ENCODE data around the gene AGTR1. TPM values are rescaled to one million over a fixed set of nuclear protein-coding genes. Genes with fewer than 3 reads are reported as not detected.
"Not testable (repeated sequence)": the region's sequence is repeated elsewhere in the genome, so short reads cannot be mapped to it uniquely, and the experiment has no call there.

Gene AGTR1
- total and polyA plus RNA-seq, 2 donors, result 8.1 to 24.8 TPM

- Histone ChIP-seq H3K4me3 (ENCODE audit: low read depth, low read length) (no peak overlapping the region), H3K4me1 (ENCODE audit: insufficient read depth) (no peaks in the 10 kb centered on the region), H3K36me3 (ENCODE audit: insufficient read depth) (no peaks in the 10 kb centered on the region), H3K27ac (ENCODE audit: low read depth) (no peak overlapping the region)
- DNase-seq (ENCODE audit: extremely low spot score), result no peak
- 84% methylated on average over 12 of the region's 12 CpGs for WGBS
Measured at GRCh38 chr3:148757238-148758215, 59.8 kb downstream of the AGTR1 start.

GRCh38 chr3:148758303-148758884, 60.7 kb downstream of the AGTR1 start:
- WGBS, result 48% methylated on average over 3 of the region's 3 CpGs
- Histone ChIP-seq H3K4me3 (ENCODE audit: low read depth, low read length) (no peak overlapping the region), H3K36me3 (ENCODE audit: insufficient read depth) (no peaks in the 10 kb centered on the region), H3K27ac (ENCODE audit: low read depth) (no peak overlapping the region), H3K4me1 (ENCODE audit: insufficient read depth) (no peaks in the 10 kb centered on the region)
- DNase-seq (ENCODE audit: extremely low spot score), result no peak

GRCh38 chr3:148759430-148759829, 61.7 kb downstream of the AGTR1 start:
- no peak for DNase-seq (ENCODE audit: extremely low spot score)
- Histone ChIP-seq H3K4me3 (ENCODE audit: low read depth, low read length) (no peak overlapping the region), H3K36me3 (ENCODE audit: insufficient read depth) (no peaks in the 10 kb centered on the region), H3K4me1 (ENCODE audit: insufficient read depth) (no peaks in the 10 kb centered on the region), H3K27ac (ENCODE audit: low read depth) (no peak overlapping the region)
- WGBS, result 24% methylated on average over 4 of the region's 4 CpGs

GRCh38 chr3:148763156-148763680, 65.5 kb downstream of the AGTR1 start:
- Histone ChIP-seq H3K4me1 (ENCODE audit: insufficient read depth) (no peaks in the 10 kb centered on the region), H3K4me3 (ENCODE audit: low read depth, low read length) (no peak overlapping the region), H3K36me3 (ENCODE audit: insufficient read depth) (no peaks in the 10 kb centered on the region), H3K27ac (ENCODE audit: low read depth) (no peak overlapping the region)
- no peak for DNase-seq (ENCODE audit: extremely low spot score)
- 49% methylated on average over 3 of the region's 3 CpGs for WGBS

- DNase-seq (ENCODE audit: extremely low spot score), result peak; percentile 53
- WGBS, result 39% methylated on average over 1 of the region's 1 CpG
- Histone ChIP-seq H3K4me3 (ENCODE audit: low read depth, low read length) (no peak overlapping the region), H3K27ac (ENCODE audit: low read depth) (no peak overlapping the region), H3K4me1 (ENCODE audit: insufficient read depth) (no peaks in the 10 kb centered on the region), H3K36me3 (ENCODE audit: insufficient read depth) (no peaks in the 10 kb centered on the region)
Measured at GRCh38 chr3:148763986-148764935, 66.6 kb downstream of the AGTR1 start.

- 28% methylated on average over 2 of the region's 2 CpGs for WGBS
- no peak for DNase-seq (ENCODE audit: extremely low spot score)
- Histone ChIP-seq H3K36me3 (ENCODE audit: insufficient read depth) (no peaks in the 10 kb centered on the region), H3K4me1 (ENCODE audit: insufficient read depth) (no peaks in the 10 kb centered on the region), H3K4me3 (ENCODE audit: low read depth, low read length) (no peak overlapping the region), H3K27ac (ENCODE audit: low read depth) (no peak overlapping the region)
Measured at GRCh38 chr3:148772361-148772760, 74.7 kb downstream of the AGTR1 start.

GRCh38 chr3:148772835-148773234, 75.1 kb downstream of the AGTR1 start:
- no peak overlapping the region for H3K27ac ChIP-seq (ENCODE audit: low read depth)
- no peaks in the 10 kb centered on the region for H3K4me1 ChIP-seq (ENCODE audit: insufficient read depth)
- no peak overlapping the region for H3K4me3 ChIP-seq (ENCODE audit: low read depth, low read length)
- no peak for DNase-seq (ENCODE audit: extremely low spot score)
- no peaks in the 10 kb centered on the region for H3K36me3 ChIP-seq (ENCODE audit: insufficient read depth)

- Histone ChIP-seq H3K36me3 (ENCODE audit: insufficient read depth) (no peaks in the 10 kb centered on the region), H3K4me3 (ENCODE audit: low read depth, low read length) (no peak overlapping the region), H3K4me1 (ENCODE audit: insufficient read depth) (no peaks in the 10 kb centered on the region), H3K27ac (ENCODE audit: low read depth) (no peak overlapping the region)
- 80% methylated on average over 2 of the region's 2 CpGs for WGBS
- DNase-seq (ENCODE audit: extremely low spot score), result no peak
Measured at GRCh38 chr3:148773805-148774204, 76.1 kb downstream of the AGTR1 start.

GRCh38 chr3:148778926-148779325, 81.2 kb downstream of the AGTR1 start:
- no peaks in the 10 kb centered on the region for H3K36me3 ChIP-seq (ENCODE audit: insufficient read depth)
- no peak overlapping the region for H3K27ac ChIP-seq (ENCODE audit: low read depth)
- H3K4me3 ChIP-seq (ENCODE audit: low read depth, low read length), result no peak overlapping the region
- 96% methylated on average over 3 of the region's 3 CpGs for WGBS
- no peak for DNase-seq (ENCODE audit: extremely low spot score)
- H3K4me1 ChIP-seq (ENCODE audit: insufficient read depth), result no peaks in the 10 kb centered on the region

GRCh38 chr3:148785026-148785425, 87.3 kb downstream of the AGTR1 start:
- not testable (repeated sequence) for H3K27ac ChIP-seq (ENCODE audit: low read depth); H3K4me3 ChIP-seq (ENCODE audit: low read depth, low read length); DNase-seq (ENCODE audit: extremely low spot score); H3K36me3 ChIP-seq (ENCODE audit: insufficient read depth); H3K4me1 ChIP-seq (ENCODE audit: insufficient read depth)
- 87% methylated on average over 6 of the region's 6 CpGs for WGBS

- H3K27ac ChIP-seq (ENCODE audit: low read depth); H3K4me3 ChIP-seq (ENCODE audit: low read depth, low read length); DNase-seq (ENCODE audit: extremely low spot score); H3K4me1 ChIP-seq (ENCODE audit: insufficient read depth); H3K36me3 ChIP-seq (ENCODE audit: insufficient read depth): not testable (repeated sequence)
- 92% methylated on average over 9 of the region's 9 CpGs for WGBS
Measured at GRCh38 chr3:148786159-148786558, 88.5 kb downstream of the AGTR1 start.

GRCh38 chr3:148789146-148789545, 91.4 kb downstream of the AGTR1 start:
- Histone ChIP-seq H3K27ac (ENCODE audit: low read depth) (no peak overlapping the region), H3K4me1 (ENCODE audit: insufficient read depth) (no peaks in the 10 kb centered on the region), H3K4me3 (ENCODE audit: low read depth, low read length) (no peak overlapping the region), H3K36me3 (ENCODE audit: insufficient read depth) (no peaks in the 10 kb centered on the region)
- WGBS, result 43% methylated on average over 6 of the region's 6 CpGs
- DNase-seq (ENCODE audit: extremely low spot score), result no peak

GRCh38 chr3:148789906-148790305, 92.2 kb downstream of the AGTR1 start:
- 96% methylated on average over 2 of the region's 2 CpGs for WGBS
- Histone ChIP-seq H3K4me1 (ENCODE audit: insufficient read depth) (no peaks in the 10 kb centered on the region), H3K36me3 (ENCODE audit: insufficient read depth) (no peaks in the 10 kb centered on the region), H3K27ac (ENCODE audit: low read depth) (no peak overlapping the region), H3K4me3 (ENCODE audit: low read depth, low read length) (no peak overlapping the region)
- DNase-seq (ENCODE audit: extremely low spot score), result no peak
